NCI-H2081 (cell line): Measurements from ENCODE around the gene RAB28.

ENCODE experiments used
- DNase-seq, 2 experiments: peaks; one replicate each; lab custom pipeline; 2025; lab: John Stamatoyannopoulos, UW

RAB28 gene

DNA sequence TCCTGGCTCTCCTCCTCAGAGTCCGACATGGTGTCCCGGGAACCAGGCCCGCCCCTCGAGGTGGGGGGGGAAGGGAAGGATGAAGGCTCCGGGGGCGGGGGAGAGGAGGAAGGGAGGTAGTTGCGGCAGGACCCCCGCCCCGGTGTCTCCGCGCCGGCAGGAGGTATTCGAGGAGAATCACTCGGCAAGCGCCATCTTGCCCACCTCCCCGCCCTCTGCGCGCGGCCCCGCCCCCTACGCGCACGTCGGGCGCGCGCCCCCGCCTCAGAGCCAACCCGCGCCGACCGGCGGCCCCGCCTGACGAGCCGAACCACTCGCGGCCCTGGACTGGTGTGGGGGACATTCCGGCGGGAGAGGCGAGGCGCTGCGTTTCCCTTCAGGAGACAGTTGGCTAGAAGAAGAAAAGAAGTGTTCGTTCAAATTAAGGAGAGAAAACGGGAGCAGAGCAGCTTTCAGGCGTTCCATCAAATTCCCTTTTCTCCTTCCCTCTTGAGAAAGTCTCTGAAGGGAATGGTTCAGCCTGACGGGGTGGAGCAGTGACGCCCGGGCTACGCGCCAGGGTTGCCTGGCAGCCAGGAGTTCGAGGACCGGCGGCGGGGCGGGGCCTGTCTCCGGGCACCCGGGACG is at the start of gene RAB28:
TSS of gene RAB28 (minus strand) at position 219 of the 627 bp plus-strand sequence.
- DNase-seq, result peak; percentile 95 to 96

DNA sequence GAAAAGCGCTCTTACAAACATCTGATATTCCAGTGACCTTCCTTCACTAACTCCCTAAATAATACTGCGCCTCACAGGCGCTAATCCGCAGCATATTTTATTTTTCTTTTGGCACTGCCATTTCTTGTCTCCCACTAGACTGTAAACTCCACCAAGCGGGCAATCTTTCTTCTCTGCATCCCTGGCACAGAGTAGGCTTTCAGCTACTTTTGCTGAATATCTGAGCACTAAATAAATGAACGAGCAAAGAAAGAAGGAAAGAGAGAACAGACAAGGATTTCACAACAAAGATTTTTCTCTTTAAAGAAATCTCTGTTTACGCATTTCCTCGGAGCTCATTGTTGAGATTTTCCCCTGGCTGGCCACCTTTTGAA is 47.5 kb upstream of the RAB28 start:
- DNase-seq, result no peak

DNA sequence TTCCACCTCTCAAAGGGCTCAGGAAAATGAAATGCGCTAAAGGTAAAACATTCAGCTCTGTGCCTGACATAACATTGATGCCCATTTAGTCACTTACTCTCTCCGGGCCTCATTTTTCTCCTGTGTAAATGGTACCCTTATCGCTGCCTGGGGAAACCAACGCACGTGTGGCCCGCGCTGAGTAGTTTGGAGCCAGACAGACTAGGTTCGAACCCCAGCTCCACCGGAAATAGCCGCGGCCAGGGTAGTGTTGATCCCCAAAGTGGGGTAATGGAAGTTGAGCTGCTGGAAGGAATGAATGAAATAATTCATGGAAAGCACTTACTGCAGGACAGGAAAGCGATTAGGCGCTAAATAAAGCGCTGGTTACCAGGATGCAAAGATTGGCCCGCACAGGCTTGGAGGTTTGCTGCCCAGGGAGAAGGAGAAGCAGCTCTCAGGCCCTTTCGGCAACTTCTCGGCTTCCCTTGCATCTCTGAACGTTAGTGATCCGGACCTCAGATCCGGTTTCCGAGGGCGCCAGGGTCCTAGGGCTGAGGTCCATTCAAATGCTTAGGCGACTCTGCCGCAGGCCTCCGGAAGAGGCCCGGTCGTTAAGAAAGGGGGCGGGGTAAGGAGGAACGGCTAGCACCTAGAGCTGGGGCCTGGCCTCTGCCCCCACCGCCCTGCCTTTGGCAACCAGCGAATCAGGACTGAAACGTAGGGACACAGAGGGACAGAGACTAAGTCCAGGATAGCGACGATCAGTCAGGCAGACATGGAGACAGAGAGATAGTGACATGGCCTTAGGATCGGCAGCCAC is 46.9 kb upstream of the RAB28 start:
- no peak for DNase-seq

DNA sequence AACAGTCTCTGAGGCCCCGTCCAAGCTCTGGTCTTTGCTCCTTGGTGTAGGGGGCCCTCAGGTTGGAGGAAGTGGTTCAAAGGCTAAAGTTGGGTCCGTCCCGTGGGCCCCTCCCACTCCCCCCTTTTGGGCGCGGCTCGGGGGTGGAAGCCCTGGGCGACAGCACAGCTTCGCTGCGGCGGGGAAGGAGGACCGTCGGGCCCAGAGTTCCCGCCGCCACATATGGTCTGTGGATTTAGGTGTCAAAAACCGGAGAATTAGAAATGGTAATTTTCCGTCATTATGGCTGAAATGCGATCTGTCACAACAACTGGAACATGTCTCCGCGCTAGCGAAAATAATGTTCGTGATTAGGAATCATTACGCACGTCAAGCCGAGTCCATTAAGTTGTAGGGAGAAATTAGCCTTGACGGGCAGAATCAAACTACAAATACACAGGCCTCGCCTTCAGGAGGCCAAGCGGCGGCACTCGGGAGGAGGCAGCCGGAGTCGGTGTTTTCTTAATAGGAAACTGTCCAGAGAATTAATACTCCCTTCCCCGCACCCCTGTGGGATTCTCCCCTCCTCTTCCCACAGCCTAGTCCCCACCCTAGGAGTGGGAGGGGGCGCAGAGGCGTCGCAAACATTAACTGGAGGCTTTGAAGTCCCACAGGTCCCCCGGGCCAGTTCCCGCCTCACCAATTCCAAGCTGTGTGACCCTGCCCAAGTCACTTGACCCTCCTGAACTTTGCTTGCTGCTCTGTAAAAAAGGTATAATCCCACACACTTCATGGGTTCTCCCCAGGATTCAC is 45.2 kb upstream of the RAB28 start:
- no peak for DNase-seq

DNA sequence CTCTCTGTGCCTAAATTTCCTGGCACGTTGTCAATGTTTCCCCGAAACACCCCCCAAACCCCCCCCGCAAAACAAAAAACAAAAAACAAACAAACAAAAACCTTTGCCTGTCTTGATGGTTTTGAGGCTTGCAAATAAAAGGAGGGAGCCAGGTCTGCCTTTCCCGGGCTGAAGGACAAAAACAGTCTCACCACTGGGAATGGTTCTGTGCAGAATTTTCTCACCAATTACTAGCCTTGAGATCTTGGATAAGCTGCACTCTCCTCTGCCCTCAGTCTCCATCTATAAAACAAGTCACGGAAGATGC is 44.6 kb upstream of the RAB28 start:
- no peak for DNase-seq

DNA sequence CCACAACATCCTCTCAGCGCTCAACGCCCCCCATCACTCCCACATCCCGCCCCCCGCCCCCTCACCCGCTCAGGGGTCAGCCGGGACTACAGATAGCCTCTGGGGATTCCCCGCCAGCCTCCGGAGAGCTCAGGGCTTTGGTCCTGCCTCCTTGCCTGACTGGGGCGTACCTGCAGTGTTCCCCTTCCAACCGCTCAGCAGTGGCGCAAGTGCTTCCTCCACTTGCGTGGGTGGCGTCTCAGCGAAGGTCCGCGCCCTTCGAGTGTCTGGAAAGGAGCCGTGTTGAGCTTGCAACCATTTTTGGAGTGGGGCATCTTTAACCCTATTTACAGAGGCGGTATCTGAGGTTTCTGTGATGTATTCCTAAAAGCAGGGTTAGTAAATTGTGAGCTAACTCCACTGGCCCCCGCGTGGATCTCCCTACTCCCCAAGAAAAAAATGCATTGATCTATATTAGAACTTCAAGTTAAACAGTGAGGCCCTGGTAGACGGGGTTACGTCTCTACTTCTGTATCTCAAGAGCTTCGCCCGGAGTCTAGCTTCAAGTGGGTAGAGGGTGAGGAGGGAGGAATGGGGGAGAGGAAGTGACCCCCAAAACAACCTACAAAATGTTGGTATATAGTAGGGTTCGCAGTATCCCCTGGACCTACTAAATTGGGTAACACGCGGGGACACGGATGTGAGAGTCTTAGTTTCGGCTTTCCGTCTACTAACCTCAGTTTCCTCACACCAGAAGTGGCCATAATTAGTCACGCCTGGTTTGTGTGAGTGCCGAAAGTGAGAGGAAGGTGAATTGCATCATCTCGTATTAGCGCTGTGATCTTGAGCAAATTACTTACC is 44.1 kb upstream of the RAB28 start:
- no peak for DNase-seq

DNA sequence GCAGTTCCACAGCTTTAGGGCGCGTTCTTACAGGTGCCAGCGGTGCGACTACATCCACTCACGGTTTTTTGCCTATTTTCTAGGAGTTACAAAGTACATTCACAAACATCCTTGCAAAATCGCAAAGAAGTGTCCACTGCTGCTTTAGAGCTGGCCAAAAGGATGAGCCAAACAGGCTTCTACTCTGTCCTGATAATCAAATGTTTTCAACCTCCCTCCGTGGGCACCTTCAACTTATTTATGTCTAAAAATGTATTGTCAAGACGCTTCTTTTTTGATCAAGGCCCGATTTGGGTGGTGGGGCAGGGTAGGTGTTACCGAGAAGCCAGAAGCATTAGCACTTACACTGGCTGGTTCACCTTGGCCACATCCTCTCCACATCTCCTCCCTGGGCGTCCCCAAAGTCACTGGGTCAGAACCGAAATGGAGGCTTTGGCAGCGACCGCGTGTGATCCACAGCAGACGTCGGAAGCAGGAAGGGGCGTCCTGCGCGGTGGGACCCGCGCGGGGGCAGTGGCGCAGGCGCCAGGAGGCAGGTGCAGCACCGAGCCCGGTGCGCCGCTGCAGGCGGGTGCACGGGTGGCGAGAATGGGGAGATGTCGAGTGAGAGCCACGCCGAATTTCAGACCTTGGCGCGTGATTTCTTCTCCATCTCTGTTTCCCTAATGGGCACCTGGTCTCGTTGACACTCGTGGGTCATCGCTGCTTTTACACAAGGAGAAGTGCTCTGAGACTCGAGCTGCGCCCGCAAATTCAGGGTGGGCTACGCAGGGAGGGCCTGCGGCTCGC is 43.2 kb upstream of the RAB28 start:
- no peak for DNase-seq

DNA sequence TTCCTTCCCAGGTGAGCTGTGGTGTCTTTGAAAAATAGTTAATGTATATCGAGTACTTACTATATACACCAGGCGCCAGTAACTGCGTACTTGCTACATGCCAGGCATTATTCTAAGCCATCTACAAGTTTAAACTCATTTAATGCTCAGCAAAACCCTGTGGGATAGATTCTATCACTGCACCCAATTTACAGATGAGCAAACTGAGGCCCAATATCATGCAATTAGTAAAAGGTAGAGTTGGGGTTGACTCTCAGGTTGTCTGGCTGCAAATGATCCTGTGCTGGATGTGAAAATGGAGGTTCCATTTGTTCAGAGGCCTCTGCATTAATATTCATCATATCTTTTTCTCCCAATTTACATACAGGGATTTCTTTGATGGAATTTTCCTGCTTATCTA is 42.5 kb upstream of the RAB28 start:
- no peak for DNase-seq

DNA sequence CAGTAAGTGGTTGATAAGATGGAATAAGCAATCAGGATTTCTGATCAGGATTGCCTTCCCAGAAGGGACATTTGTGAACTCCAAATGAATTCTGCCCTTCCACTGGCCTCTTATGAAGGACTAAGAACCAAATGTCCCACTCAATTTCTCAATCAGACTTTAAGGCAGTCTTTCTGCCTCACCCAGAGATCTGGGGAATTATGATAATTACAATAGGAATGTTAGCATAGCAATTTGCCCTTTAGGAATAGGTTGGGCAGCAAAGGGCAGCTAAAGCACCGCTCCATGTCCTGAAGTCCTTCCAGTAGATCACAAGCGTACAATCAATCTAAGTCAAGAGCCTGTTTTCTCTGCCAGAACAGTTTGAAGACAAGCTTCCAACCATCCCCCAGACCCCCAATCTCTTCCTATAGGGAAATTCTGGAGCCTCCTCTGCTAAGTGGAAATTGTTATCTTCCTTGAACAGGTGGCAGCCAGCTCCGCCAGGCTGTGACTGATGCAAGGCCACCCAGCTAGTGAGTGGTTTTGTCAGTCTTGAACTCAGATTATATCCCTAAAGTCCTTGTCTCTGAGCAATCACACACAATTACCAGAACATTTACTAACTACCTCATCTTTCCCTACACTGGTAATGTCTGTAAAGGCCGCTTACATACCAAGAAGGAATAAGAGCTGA is 41.6 kb upstream of the RAB28 start:
- no peak for DNase-seq

DNA sequence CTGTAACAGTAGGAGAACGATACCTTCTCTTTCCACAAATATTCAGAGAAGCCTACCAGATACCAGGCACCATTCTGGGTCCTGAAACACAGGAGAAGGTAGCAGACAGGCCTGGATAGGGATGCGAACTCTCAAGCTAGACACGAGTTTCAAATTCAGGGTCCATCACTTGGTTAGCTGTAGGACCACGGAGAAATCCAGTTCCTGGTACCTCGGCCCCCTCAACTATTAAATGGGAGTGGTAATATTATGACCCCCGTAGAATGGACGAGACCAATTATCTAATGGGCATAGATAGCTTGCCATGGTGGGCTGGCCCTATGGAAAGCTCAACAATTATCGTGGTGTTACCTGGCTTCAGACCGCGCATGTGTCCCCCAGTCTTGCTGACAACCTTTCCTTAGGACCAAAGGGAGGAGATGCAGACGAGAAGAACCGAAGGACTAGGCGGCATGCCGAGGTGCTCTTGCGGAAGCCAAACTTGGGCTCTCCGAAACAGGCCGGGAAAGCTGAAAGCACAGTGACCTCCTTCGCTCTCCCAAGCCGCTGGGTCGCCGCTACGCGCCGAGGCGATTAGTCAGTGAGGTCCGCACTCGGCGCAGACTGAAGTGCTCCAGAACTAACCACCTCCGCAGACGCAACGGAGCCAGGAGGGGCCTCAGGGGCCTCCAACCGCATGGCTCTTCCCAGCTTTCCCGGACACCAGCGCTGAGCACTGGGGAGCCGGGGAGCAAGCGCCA is 40.5 kb upstream of the RAB28 start:
- no peak for DNase-seq

DNA sequence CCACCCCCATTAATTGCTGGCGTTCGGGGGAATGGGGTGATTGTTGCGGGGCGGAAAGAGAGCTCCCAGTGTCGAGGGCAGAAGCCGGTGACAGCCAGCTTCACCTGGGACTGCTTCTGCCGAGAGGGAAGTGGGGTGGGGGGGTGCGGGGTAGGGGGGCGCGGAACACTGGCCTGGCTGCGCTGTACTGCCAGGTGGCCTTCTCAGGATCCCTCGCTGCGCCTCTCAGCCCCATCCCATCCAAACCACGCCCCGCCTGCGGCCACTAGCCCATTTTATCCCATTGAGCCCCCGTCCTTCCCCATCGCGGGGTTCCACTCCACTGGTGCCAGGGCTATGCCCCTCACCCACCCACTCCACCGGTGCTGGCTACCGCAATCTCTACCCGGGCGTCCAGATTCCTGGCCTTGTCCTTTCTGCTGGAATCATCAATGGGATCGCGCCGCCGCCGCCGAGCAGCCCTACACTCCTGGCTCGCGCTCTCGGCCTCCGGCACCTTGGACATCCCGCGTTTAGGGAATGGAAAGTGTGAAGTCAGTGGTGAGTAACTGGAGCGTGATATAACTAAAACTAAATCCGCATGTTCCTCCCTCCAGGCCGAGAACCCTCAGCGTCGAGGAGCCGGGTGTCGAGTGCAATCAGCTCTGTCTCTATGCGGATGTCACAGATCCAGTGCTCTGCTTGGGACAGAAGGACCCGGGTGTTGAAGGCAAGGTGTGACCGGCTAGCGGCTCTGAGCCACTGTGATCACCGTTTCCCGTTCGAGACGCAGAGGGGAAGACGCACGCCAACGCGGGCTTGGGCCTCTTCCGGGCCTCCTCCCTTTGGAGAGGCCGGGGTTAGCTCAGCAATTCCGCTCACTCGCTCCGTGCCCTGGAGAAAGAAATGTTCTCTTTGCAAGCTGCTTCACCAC is 39.7 kb upstream of the RAB28 start:
- no peak for DNase-seq

DNA sequence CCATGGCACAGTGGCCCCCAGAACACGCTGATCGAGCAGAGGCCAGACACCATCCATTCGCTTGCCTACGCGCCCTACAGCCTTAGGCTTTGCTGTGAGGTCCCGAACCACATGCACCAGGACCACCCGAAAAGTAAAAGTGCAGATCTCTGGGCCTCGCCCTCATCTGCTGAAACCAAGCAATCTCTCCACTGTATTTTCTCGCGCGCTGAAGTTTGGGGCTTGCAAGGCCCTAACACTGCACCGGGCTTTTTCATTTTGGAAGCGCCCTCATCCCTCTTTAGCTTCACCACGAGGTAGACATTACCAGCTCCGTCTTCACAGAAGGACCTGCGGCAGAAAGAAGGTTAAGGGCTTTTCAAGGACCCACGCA is 39.0 kb upstream of the RAB28 start:
- no peak for DNase-seq

DNA sequence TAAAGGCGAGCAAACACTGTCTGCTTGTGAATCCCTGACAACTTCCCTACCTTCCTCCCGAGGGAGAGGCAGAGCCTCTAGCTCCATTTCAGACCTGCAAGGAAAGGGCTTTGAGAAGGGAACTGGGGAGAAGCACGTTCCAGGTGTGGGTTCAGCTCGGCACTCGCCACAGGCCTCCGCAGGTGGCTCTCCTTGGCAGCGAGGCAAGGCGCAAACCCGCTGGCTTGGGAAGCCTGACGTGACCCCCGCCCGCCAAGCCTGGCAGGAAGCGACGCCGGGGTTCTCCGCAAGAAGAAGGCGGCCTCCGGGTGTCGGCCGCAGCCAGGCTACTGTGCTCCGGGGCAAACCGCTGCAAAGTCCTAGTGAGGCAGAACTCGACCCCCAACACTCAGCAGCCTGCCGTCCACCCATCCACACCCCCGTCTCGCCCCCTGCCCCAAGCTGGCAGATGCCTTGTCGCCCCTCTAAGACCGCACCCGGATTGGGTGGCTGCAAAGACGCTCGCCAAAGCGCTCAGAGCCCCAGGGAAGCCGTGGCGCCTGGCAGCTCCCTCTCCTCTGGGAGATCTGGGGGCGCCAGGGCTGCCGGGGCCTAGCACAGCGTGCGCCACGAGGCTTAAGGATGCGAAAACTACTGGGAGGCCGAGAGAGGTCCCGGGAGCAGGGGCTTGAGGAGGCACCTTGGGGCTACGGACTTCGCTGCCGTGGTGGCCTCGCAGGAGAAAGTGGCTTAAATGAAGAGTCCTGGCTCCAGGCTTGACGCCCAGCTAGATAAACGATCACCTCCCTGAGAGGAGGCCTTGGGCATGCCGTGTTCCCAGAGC is 38.4 kb upstream of the RAB28 start:
- DNase-seq, result no peak

DNA sequence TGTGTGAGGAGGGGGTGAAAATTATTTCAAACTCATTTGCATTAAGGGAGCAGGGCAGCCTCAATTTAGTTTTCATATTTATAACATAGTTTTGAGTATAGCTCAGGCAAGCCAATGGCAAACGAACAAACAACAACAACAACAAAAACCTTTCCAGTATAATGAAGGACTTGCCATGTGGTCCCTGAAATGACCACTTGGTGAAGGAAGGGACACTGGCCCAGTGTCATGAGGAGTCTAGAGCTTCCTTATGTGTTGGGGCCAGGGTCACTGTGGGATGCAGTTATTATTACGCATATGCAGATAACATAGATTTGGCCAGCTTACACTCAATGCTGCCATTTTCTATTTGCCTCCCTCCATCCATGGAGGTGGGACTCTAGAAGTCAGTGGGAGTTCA is 36.9 kb upstream of the RAB28 start:
- no peak for DNase-seq

DNA sequence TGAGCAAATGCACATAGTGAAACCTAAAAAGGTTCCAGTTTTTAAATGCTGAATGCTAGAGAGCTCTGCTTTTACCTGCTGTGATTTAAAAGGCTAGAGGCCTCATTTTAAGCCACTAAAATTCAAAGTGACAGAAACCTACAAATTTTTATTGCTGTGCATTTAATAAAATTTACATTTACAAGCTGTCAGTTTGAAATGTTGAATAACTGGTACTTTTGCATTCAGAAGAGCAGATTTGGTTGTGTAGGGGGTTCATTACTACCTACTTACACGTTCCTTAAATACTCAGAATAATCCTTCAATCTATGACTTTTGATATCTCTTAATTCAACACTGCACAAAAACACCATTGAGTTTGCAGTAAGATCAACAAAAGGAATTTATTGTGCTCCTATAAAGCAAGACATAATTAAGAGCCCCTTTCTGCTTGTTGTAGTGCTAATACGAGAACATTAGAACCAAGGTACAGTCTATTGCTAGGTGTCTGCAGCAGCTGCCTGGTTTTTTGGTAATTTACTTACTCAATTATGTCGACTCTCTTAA is 32.2 kb upstream of the RAB28 start:
- peak in 1 of 2 experiments; percentile 69 for DNase-seq

DNA sequence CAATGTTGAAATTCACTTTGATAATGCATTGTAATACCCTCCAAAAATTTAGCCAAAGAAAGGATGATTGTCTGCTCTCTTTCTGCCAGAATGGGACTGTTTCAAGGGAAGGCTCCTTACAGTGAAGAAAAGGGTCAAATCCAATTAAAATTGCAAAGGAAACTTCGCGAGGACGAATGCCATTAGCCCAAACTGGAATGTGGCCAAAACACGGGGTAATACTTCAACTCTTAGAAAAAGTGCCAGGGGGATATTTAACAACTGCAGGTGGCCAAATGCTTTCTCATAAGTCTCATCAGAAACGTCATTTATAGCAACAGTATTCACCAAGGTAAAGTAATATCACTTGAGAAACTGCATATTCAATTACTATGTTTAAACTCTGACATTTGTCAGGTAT is 31.1 kb upstream of the RAB28 start:
- peak in 1 of 2 experiments; percentile 28 for DNase-seq

DNA sequence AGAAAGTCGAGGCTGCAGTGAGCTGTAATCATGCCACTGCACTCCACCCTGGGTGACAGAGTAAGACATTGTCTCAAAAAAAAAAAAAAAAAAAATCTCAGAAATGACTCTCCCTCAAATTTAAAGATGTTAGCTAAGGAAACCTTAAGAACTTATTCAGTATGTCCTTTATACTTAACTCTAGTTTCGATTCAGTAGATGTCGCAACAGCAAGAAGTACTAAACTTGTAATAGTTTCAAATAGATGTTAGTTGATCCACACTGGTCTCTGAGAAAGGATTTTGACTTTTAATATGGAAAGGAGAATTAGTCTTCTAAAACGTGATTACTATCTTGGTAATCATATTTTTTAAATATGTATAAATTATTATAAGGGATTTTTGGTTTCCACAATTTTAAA is 30.6 kb upstream of the RAB28 start:
- no peak for DNase-seq

DNA sequence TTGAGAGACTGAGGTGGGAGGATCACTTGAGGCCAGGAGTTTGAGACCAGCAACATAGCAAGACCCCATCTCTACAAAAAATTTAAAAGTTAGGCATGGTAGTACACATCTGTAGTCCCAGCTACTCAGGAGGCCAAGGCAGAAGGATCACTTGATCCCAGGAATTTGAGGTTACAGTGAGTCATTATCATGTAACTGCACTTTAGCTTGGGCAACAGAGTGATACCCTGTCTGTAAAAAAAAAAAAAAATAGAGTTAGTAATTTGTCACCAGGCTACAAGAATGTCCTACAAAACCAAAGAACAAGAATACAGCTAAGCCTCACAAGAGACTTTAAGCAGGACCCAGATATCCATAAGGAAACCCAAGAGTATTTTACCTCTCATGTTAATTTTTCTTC is 27.0 kb upstream of the RAB28 start:
- no peak for DNase-seq
